Activated naive CD4-positive, alpha-beta T cell treated with Interleukin-2 at 50 U/mL for 16 hours (primary cell): ENCODE data around the gene TRIO.

Source experiments
- DNase-seq: peaks from one replicate; pipeline ENCODE4 v3.0.0-alpha.2; 2020

The TRIO gene

GRCh38 chr5:14252793-14253192 lies 109.7 kb downstream of the TRIO start:
- no peak for DNase-seq

GRCh38 chr5:14254686-14255085 lies 111.5 kb downstream of the TRIO start:
- DNase-seq = no peak

DNA sequence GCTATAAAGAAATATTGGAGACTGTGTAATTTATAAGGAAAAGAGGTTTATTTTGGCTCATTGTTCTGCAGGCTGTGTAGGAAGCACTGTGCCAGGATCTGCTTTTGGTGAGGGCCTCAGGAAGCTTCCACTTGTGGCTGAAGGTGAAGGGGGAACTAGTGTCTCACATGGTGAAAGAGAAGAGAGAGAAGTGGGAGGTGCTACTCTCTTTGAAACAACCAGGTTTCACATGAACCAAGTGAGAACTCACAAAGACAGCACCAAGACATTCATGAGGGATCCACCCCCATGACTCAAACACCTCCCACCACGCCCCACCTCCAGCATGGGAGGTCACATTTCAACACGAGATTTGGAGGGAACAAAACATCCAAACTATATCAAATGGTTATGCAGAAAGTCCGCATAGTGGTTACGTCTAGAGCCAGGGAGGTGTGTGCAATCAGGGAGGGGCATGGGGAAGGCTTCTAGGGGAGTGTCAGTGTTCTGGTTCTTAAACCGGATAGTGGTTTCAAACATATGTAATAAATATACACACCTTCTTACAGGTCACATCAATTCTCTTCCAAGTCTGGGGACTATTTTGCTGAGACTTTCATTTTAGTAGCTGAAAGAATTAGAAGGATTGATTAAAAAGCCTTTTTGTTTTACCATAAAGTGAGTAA lies 113.0 kb downstream of the TRIO start:
- no peak for DNase-seq

DNA sequence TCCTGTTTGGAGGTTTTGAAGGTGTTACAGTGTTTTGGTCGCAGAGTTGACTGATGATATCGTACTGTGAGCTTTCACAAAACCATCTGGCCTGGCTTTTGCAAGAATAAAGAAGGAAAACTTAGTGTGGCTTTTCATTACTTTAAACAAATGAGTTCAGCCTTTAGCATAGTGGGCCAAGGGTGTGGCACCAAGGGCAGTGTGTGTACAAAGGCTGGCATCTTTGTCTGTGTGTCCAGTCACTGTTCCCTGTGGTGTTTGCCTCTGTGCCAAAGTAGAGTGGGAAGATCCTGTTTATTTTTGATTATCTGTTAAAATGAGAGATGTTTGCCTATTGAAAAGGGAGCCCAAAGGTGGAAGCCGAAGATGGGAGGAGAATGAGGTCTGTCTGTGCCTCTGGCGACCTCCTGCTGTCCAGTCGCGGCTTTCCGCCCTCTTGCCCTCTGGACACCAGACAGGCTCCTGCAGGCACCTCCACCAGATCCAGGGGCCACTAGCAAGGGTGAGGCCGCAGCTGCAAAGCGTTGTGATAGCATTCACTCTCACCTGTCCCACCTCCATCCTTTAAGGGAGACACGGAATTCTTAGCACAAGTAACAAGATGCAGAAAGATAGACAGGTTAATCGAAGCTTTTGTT lies 113.7 kb downstream of the TRIO start:
- DNase-seq = no peak

GRCh38 chr5:14257995-14258403 lies 114.9 kb downstream of the TRIO start:
- no peak for DNase-seq

- no peak for DNase-seq
Observed at GRCh38 chr5:14258840-14259239, 115.7 kb downstream of the TRIO start.

DNA sequence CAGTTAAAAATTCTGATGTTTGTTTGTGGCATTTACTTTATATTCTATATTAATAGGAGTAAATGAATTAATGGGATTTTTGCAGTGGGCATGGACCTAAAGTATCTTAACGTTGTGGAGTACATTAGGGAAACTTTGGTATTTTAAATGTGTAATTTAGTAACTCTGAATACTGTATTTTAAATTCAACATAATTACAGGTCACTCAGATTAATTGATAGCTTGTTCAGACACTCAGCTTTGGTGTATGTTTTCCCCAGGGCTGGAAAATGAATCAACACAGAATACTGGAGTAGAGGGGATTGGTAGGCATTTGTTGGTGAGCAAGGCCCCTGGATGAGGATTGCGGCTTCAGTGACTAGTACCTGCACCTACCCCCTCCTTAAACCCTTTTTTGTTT lies 117.5 kb downstream of the TRIO start:
- DNase-seq = no peak

GRCh38 chr5:14261235-14261634 lies 118.1 kb downstream of the TRIO start:
- no peak for DNase-seq

- DNase-seq = no peak
Observed at GRCh38 chr5:14261856-14262611, 118.9 kb downstream of the TRIO start.

DNA sequence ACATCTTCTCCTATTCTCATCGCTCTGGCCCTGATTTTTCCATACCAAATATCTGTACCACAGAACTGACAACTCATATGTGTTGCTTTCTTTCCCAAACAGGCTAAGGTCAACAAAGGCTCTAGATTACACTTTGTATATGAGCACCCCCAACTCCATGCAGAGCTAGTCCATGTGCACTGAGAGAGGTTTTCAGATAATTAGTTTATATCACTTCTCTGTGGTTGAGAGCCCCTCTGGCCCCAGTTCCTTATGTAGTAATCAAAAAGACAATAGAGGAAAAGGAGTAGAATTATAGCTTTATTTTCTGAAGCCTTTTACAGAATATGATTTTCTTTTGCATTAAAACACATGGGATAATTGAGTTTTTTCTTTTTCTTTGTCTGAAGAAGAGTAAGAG lies 120.0 kb downstream of the TRIO start:
- DNase-seq = no peak

- DNase-seq = no peak
Observed at GRCh38 chr5:14263699-14264098, 120.6 kb downstream of the TRIO start.

- peak; percentile 66 for DNase-seq
Observed at GRCh38 chr5:14264605-14265316, 121.6 kb downstream of the TRIO start.

DNA sequence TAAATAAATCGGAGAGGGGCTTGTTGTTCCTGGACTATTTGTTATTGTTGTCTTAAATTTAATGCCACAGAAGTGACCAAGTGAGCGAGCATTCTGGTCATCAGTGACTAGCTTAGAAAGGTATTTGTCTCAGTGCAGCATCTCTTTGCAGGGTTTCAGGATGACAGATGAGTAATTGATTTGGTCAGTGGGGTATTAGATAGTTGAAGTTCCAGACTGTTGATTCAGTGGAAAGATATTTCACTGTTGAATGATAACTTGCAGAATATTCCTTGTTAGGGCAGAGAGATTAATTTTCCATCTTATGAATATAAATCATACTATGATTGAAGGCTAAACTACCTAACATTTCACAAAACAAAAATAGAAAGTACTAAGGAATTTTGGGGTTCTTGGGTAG lies 122.4 kb downstream of the TRIO start:
- no peak for DNase-seq

GRCh38 chr5:14266171-14266570 lies 123.0 kb downstream of the TRIO start:
- no peak for DNase-seq

DNA sequence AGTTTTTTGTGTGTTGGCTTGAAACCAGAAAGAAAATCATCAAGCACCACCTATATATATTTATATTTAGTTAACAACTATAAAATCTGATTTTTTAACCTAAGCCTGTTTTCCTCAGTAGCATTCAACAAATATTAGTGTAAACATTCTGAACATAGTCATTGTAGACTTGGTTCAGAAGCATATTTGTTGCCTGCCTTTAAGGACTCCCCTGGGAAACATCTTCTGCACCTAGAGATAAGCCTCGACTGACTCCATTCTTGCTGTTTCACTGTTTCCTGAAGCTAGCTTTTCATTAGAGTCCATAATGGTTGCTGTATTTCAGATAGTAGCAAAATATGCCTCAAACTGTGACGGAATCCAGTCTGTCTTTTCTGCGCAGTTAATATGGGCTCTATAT lies 123.5 kb downstream of the TRIO start:
- no peak for DNase-seq

- no peak for DNase-seq
Observed at GRCh38 chr5:14267166-14267838, 124.2 kb downstream of the TRIO start.

DNA sequence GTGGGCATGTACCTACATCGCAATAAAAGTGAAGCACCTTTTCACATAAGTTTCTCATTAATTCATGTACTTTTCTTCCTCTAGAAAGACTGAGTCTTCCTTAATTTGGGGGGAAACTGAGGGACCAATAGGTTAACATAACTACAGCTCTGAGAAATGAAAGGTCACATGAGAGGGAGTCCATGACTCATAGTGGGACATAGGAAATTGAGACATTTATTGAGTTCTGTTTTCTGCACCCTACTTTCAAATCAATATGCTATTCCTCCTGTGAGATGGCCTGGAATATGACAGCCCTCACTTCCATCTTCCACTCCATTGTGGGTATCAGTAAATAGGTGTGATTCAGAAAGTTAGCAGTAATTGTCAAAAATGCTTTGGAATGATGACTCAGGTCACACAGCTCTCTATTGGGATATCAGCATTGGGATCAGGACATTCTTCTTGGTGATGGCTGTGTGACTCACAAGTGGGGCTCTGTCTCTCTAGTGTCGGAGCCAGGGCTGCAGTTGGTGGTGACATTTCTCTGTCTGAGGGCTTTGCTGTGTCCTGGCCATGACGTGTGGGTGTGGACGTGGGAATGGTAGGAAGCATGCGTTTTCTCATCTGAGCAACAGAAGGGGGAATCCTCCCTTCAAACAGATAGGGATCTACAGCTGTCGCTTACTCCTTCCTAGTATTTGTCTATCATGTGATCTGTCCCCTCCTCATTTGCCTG lies 125.0 kb downstream of the TRIO start:
- no peak for DNase-seq

DNA sequence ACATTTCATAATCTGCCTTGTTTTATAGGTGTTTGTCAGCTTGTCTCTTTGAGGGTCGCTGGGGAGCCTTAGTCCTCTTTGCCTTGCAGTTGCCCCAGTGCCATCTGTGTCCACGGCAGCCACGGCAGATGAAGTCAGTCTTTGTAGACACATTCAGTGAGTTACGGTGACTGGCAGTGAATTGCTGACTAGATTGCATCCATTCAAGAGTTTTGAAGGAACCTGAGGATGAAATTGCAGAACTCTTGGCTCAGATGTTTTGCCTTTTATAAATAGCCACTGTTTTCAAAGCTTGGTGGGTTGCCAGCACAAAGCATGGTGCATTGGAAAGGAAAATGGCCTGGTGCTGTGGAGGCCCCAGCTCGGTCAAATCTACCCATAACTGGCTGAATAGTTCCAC lies 125.6 kb downstream of the TRIO start:
- DNase-seq = no peak

DNA sequence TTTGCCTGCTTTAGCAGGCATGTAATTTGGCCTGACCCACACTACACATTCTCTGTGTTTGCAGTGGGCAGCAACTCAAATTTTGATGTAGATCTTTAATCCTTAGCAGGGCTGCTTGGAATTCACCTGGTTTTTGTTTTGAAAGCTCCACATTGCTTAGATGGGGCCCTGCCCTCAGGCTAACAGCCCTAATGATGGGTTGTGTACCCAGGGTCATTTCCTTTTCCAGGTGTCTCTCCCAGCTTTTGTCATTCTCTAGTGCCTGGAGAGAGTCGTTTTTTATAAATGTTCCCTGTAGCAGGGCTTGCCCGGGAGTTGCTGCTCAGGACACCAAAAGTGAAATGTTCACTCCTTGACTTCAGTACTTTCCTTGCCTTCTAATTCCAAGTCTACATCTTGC lies 126.3 kb downstream of the TRIO start:
- no peak for DNase-seq

GRCh38 chr5:14270209-14270702 lies 127.1 kb downstream of the TRIO start:
- DNase-seq = no peak

DNA sequence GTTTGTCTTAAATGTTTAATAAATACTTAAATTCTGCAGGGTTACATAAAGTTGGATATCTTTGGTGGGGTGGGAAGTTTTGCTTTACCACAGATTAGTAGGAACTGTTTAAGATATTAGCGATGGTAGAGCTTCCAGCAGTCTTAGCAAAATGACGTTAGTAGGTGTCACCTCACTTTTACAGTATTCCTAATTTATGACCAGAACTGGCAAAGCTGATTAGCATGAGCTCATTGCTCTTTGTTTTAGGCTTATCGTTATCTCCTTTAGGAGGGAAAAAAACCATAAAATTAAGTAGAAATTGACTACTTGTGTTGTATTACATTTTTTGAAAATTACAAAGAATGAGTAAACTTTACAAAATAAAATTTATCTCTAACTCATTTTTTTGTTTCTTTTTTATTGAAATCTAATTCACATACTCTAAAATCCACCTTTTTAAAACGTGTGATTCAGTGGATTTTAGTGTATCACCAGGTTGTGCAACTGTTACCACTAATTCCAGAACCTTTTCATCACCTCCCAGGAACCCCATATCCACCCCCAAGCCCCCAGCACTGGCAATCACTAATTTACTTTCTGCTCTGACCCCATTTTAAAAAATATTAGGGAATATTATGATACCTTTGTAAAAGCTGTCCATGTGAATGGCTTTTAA lies 129.5 kb downstream of the TRIO start:
- DNase-seq = no peak
